ENCODE data around the gene ANO2.
"Not testable (repeated sequence)": the region's sequence is repeated elsewhere in the genome, so short reads cannot be mapped to it uniquely, and the experiment has no call there.

Gene ANO2

DNA sequence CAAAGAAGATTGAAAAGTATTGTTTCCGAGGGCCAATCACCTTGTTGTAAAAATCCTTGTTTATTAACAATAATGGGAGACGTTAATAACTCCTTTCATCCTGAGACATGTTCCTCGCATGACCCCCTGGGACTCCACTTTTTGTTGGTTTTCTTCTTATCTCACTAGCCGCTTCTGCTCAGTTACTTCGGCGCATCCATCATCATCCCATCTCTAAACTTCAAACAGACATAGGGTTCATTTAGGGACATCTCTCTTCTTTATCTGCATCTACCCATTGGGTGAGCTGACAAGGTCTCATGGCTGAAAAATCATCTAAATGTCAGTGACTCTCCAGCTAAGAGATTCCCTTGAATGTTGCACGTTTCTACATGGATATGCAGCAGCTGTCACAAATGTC, 252.2 kb downstream of the ANO2 start:
- Mint-ChIP-seq H3K27me3 (peaks cover 5 to 6% of the 10 kb centered on the region in 2 donors), H3K9me3 (peaks cover 0 to 5% of the 10 kb centered on the region in 2 donors), H3K4me3 (no peak overlapping the region), H3K4me1 (no peaks in the 10 kb centered on the region), H3K27ac (no peak overlapping the region), H3K36me3 (no peaks in the 10 kb centered on the region)
- ATAC-seq (replicated peaks) (no peak), DNase-seq (no peak)

DNA sequence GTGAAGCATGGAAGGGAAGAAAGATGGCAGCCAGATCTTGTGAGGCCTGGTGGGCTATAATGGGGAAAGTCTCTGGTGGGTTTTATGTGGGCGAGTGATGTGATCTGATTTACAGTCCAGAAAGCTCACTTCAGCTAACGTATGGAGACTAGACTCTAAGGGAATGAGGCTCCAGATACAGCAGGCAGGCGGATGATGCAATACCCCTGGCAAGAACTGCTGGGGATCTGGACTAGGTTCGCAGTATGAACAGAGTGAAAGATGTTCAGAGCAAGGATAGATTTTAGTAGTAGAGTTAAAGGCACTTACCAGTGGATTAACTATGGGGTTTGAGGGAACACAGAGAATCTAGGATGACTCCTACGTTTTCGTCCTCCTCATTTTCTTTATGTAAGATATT, 253.1 kb downstream of the ANO2 start:
- no peak for ATAC-seq (replicated peaks)

GRCh38 chr12:5690240-5690639, 254.8 kb downstream of the ANO2 start:
- DNase-seq (no peak), ATAC-seq (replicated peaks) (no peak)
- H3K27me3 Mint-ChIP-seq = peaks cover 5 to 6% of the 10 kb centered on the region in 2 donors
- no peaks in the 10 kb centered on the region for H3K4me1 Mint-ChIP-seq
- no peak overlapping the region for H3K4me3 Mint-ChIP-seq
- H3K36me3 Mint-ChIP-seq = no peaks in the 10 kb centered on the region
- H3K9me3 Mint-ChIP-seq = peaks cover 0 to 3% of the 10 kb centered on the region in 2 donors
- H3K27ac Mint-ChIP-seq = no peak overlapping the region

More for the DNA sequence above, 253.1 kb downstream of the ANO2 start:
- Mint-ChIP-seq H3K27me3 (peaks cover 5 to 6% of the 10 kb centered on the region in 2 donors), H3K27ac (no peak overlapping the region), H3K4me1 (no peaks in the 10 kb centered on the region), H3K36me3 (no peaks in the 10 kb centered on the region), H3K9me3 (peaks cover 0 to 3% of the 10 kb centered on the region in 2 donors), H3K4me3 (no peak overlapping the region)
- DNase-seq = no peak

- Mint-ChIP-seq H3K9me3 (peaks cover 0 to 3% of the 10 kb centered on the region in 2 donors), H3K4me1 (no peaks in the 10 kb centered on the region), H3K36me3 (no peaks in the 10 kb centered on the region), H3K27me3 (peaks cover 5 to 6% of the 10 kb centered on the region in 2 donors), H3K27ac (no peak overlapping the region), H3K4me3 (no peak overlapping the region)
- no peak for ATAC-seq (replicated peaks)
- no peak for DNase-seq
Measured at GRCh38 chr12:5689773-5690172, 255.3 kb downstream of the ANO2 start.

DNA sequence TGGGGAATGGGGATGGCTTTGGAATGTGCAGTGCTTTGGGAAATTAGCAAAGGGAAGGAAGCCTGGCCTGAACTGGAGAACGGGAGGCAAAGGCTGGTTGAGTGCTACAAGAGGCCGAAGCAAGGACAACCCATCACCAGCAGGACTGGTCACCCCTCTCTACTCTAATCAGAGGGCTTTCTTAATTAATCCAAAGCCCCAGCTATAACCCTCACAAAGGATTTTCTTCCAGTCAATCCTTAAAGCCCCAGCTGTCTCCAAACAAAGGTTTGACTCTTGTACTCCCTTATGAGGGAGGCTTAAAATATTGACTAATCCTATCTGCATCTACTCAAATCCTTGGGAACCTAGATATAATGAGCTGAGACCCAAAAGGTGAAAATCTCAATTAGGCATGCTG, 256.8 kb downstream of the ANO2 start:
- no peak for ATAC-seq (replicated peaks)
- H3K4me3 Mint-ChIP-seq = no peak overlapping the region
- H3K27me3 Mint-ChIP-seq = peaks cover 0 to under 1% of the 10 kb centered on the region in 2 donors

GRCh38 chr12:5685935-5686334, 259.1 kb downstream of the ANO2 start:
- Mint-ChIP-seq H3K27ac (no peak overlapping the region), H3K4me1 (no peaks in the 10 kb centered on the region), H3K9me3 (no peaks in the 10 kb centered on the region), H3K4me3 (no peak overlapping the region), H3K36me3 (no peaks in the 10 kb centered on the region), H3K27me3 (peaks cover 0 to 4% of the 10 kb centered on the region in 2 donors)
- DNase-seq (no peak), ATAC-seq (replicated peaks) (no peak)

More for the DNA sequence above, 256.8 kb downstream of the ANO2 start:
- Mint-ChIP-seq H3K4me1 (no peaks in the 10 kb centered on the region), H3K27ac (no peak overlapping the region), H3K9me3 (peaks cover 0 to 2% of the 10 kb centered on the region in 2 donors), H3K36me3 (no peaks in the 10 kb centered on the region)
- no peak for DNase-seq

DNA sequence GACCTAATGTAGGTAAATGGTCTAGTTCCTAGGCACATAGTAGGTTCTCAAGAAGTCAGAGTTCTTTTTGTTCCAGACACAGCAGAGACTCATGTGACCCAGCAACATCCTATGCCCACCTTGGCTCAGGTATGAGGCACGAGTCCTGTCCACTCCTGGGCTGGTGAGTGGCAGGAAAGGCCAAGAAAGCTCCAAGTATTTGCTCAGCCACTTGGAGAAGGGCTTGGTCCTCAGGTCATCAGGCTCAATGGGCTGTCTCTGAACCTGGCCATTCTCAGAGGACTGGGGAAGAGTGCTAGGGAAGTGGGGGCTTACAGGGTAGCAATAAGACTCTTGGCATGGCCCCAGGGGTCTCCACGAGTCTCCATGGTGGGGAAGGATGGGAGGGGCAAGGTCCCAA, 260.1 kb downstream of the ANO2 start:
- Mint-ChIP-seq H3K27ac (no peak overlapping the region), H3K4me3 (no peak overlapping the region), H3K27me3 (peaks cover 0 to 7% of the 10 kb centered on the region in 2 donors), H3K9me3 (no peaks in the 10 kb centered on the region), H3K36me3 (no peaks in the 10 kb centered on the region), H3K4me1 (no peaks in the 10 kb centered on the region)
- no peak for DNase-seq
- ATAC-seq (replicated peaks) = no peak

GRCh38 chr12:5682581-5682980, 262.5 kb downstream of the ANO2 start:
- no peak overlapping the region for H3K4me3 Mint-ChIP-seq

DNA sequence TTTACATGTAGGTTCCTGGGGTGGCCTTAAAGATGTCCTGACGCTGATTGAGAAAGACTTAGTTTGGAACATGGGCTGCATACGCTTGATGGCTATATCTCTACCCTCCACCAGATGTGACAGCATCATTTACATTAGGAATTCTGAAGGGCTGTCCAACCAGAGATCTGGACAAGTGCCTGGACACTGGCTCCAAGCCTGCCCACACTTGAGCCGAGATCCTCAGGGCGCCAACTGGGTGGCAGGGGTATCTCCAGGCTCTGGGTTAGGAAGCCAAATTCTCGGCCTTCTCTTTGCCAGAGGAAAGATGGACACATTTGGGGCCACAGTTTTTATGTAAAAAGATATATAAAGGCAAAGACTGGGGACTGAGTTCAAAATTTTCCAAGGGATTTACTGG, 266.9 kb downstream of the ANO2 start:
- H3K27ac Mint-ChIP-seq = no peak overlapping the region
- H3K36me3 Mint-ChIP-seq = no peaks in the 10 kb centered on the region
- peaks cover 19 to 25% of the 10 kb centered on the region in 2 donors for H3K27me3 Mint-ChIP-seq
- H3K9me3 Mint-ChIP-seq = peaks cover 0 to 2% of the 10 kb centered on the region in 2 donors
- no peak for DNase-seq
- no peak overlapping the region for H3K4me3 Mint-ChIP-seq
- no peak for ATAC-seq (replicated peaks)
- no peaks in the 10 kb centered on the region for H3K4me1 Mint-ChIP-seq

More at GRCh38 chr12:5682581-5682980, 262.5 kb downstream of the ANO2 start:
- Mint-ChIP-seq H3K4me1 (no peaks in the 10 kb centered on the region), H3K36me3 (no peaks in the 10 kb centered on the region), H3K27ac (no peak overlapping the region), H3K9me3 (peaks cover 0 to 2% of the 10 kb centered on the region in 2 donors), H3K27me3 (peaks cover 0 to 20% of the 10 kb centered on the region in 2 donors)
- DNase-seq = no peak
- no peak for ATAC-seq (replicated peaks)

GRCh38 chr12:5669624-5670023, 275.4 kb downstream of the ANO2 start:
- H3K27ac Mint-ChIP-seq; H3K4me1 Mint-ChIP-seq; H3K27me3 Mint-ChIP-seq; H3K4me3 Mint-ChIP-seq; H3K36me3 Mint-ChIP-seq; H3K9me3 Mint-ChIP-seq; ATAC-seq (replicated peaks); DNase-seq: not testable (repeated sequence)

DNA sequence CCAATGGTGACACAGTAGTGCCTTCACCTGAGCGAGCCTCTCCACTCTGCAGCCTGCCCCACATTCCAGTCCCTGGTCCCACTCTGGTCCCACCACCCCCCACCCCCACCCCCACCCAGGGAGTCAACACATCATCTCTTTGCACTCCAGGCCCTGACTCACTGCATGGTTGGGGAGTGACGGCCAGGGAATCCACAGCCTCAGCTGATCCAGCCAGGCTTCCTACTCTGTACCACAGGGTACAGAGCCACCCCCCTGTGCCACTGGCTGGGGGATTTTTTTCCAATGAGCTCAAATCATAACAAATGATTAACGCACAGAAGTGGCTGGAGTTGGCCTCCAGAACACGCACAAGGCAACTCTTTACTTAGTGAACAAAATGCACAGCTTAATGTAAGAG, 279.4 kb downstream of the ANO2 start:
- ATAC-seq (replicated peaks) (no peak), DNase-seq (no peak)
- no peak overlapping the region for H3K27ac Mint-ChIP-seq
- H3K27me3 Mint-ChIP-seq = no peaks in the 10 kb centered on the region
- peaks cover 0 to 2% of the 10 kb centered on the region in 2 donors for H3K9me3 Mint-ChIP-seq
- no peak overlapping the region for H3K4me3 Mint-ChIP-seq
- no peaks in the 10 kb centered on the region for H3K4me1 Mint-ChIP-seq
- H3K36me3 Mint-ChIP-seq = no peaks in the 10 kb centered on the region

GRCh38 chr12:5661811-5662210, 283.2 kb downstream of the ANO2 start:
- H3K4me1 Mint-ChIP-seq = no peaks in the 10 kb centered on the region
- DNase-seq (no peak), ATAC-seq (replicated peaks) (no peak)
- H3K36me3 Mint-ChIP-seq = no peaks in the 10 kb centered on the region
- no peak overlapping the region for H3K27ac Mint-ChIP-seq
- no peak overlapping the region for H3K4me3 Mint-ChIP-seq
- no peaks in the 10 kb centered on the region for H3K9me3 Mint-ChIP-seq
- no peaks in the 10 kb centered on the region for H3K27me3 Mint-ChIP-seq

DNA sequence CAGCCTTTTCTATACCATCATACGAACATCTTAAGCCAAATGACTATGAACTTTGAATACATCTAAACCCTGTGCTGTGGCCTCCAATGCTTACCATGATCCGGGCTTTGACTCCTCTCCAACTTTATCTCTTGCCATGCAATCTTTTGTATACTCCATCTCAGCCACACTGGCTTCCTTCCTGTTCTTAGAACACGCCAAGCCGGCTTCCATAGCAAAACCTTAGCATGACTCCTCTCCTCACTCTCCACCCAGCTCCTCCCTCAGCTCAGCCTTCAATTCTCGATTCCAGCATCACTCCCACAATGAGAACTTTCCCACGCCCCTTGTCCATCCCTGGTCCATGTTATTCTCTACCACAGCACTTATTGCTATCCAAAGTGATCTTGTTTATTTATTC, 284.8 kb downstream of the ANO2 start:
- H3K27ac Mint-ChIP-seq = no peak overlapping the region
- DNase-seq (no peak), ATAC-seq (replicated peaks) (no peak)
- no peaks in the 10 kb centered on the region for H3K4me1 Mint-ChIP-seq
- no peaks in the 10 kb centered on the region for H3K36me3 Mint-ChIP-seq
- no peaks in the 10 kb centered on the region for H3K9me3 Mint-ChIP-seq
- H3K27me3 Mint-ChIP-seq = no peaks in the 10 kb centered on the region
- H3K4me3 Mint-ChIP-seq = no peak overlapping the region

GRCh38 chr12:5658339-5658941, 286.6 kb downstream of the ANO2 start:
- not testable (repeated sequence) for H3K9me3 Mint-ChIP-seq; H3K4me1 Mint-ChIP-seq; H3K27me3 Mint-ChIP-seq; H3K27ac Mint-ChIP-seq; H3K4me3 Mint-ChIP-seq; ATAC-seq (replicated peaks); H3K36me3 Mint-ChIP-seq; DNase-seq

DNA sequence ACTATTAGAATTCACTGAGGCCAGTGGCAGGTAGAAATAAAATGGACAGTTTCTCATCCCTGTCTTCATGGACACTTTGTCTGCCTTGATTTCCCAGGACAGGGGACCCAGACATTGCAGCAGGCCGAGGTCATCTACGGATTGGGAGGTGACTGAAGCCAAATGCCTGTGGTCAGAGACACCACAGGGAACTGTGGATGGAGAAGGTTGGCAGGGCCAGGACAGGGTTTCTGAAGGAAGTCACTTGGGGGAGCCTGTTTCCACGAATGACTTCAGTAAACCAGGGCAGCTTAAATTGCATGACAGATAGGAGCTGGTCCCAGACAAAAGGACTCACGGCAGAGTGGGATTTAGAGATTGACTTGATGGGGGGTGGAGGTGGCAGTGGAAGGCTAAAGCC, 288.2 kb downstream of the ANO2 start:
- peaks cover under 1 to 4% of the 10 kb centered on the region in 2 donors for H3K27me3 Mint-ChIP-seq
- ATAC-seq (replicated peaks) (no peak), DNase-seq (no peak)
- no peaks in the 10 kb centered on the region for H3K4me1 Mint-ChIP-seq
- H3K36me3 Mint-ChIP-seq = no peaks in the 10 kb centered on the region
- no peak overlapping the region for H3K4me3 Mint-ChIP-seq
- no peak overlapping the region for H3K27ac Mint-ChIP-seq
- no peaks in the 10 kb centered on the region for H3K9me3 Mint-ChIP-seq

Measured in stimulated activated naive B cell treated with anti-CD40 and anti-IgM and Interleukin-4, amounts not matched to agents 10 μg/mL and 1 μg/mL and 100 μg/mL, for 72 hours (primary cell).